ES-I3 (cell line): ENCODE results near the gene ARL5C.

ENCODE experiments used
- H3K36me3 ChIP-seq: 2 replicates; pipeline ENCODE4 v1.6.1; 2013; ENCODE audit warnings: mild to moderate bottlenecking, low read length, control low read depth, moderate library complexity; ENCODE audit not compliant: insufficient read depth
- H3K4me1 ChIP-seq: 2 replicates; pipeline ENCODE4 v1.6.1; 2013; ENCODE audit warnings: mild to moderate bottlenecking, control low read depth, low read length; ENCODE audit not compliant: insufficient read depth
- H3K9ac ChIP-seq: 2 replicates; pipeline ENCODE4 v1.6.1; 2013; ENCODE audit warnings: low read depth, mild to moderate bottlenecking, low read length, moderate library complexity
- H3K9me3 ChIP-seq: 2 replicates; pipeline ENCODE4 v1.6.1; 2013; ENCODE audit warnings: mild to moderate bottlenecking, low read length, moderate library complexity; ENCODE audit not compliant: control insufficient read depth, insufficient read depth

ARL5C gene

DNA sequence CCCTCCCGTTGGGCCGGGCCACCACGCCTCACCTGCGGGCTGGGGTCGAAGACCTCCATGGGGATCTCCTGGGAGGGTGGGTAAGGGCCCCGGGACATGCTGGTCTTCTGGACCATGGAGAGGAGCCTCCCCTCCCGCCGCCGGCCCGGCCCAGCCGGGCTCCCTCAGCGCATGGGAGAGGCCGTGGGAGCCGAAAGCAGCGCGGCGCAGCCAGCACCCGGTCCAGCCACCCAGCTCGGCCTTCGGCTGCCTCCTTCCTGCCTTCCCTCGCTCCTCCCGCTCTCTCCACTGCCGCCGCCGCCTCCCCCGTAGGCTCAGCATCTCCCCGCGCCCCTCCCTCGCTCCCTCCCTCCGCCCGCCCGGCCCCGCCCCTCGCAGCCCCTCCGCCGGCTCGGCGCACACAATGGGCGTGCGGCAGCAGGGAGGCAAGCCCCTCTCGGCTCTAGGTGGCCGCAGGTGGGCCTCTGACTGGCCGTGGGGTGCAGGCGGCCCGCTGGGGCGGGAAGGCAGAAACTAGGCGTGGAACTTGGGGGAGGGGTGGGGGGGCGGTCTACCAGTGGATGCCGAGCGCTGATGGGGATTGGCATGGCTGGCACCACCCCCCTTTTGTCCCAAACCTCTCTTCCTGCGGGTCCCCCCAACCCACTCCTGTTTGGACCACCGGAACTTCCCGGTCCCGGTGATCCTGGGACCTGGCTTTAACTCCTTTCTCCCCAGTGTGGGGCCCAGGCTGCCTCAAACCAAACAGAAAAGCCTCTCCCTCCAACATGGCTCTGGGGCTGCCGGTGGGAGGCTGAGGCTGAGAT lies 31.6 kb upstream of the ARL5C start, which contains the start of gene CACNB1:
CACNB1 (minus strand) TSS at position 290 of the 806 bp plus-strand sequence; CDS start at position 116, 174 bp downstream.
- H3K9ac ChIP-seq, result peak within 1 kb of the TSS; percentile 90
- peaks cover 16% of the 10 kb centered on the region for H3K36me3 ChIP-seq
- H3K9me3 ChIP-seq, result no peaks in the 10 kb centered on the region
- peaks cover 18% of the 10 kb centered on the region for H3K4me1 ChIP-seq

DNA sequence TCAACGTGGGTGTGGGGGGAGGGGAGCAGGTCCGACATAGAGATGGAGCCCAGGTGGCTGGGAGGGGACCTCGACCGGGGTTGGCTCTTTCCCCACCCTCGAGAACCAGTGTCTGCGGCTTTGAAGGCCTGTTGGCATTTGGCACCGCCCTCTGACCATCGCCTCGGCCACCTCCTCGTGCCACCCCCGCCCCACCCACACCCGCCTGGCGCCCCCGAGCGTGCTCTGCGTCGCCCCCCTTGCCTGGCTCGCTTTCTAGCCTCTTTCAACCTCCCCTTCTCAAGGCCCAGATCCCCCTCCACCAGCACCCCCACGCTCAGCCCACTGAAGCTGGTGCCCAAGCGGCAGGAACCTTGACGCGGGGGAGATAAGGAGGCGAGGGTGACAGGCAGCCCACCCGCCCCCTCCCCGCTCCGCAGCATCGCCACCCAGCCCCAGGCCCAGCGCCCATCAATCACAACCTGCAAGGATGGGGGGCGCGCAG lies 30.9 kb upstream of the ARL5C start:
- Histone ChIP-seq H3K36me3 (peaks cover 10% of the 10 kb centered on the region), H3K9ac (peak overlapping the region; percentile 90; the same call in 1 of the 2 replicates), H3K9me3 (no peaks in the 10 kb centered on the region), H3K4me1 (peaks cover 18% of the 10 kb centered on the region)

DNA sequence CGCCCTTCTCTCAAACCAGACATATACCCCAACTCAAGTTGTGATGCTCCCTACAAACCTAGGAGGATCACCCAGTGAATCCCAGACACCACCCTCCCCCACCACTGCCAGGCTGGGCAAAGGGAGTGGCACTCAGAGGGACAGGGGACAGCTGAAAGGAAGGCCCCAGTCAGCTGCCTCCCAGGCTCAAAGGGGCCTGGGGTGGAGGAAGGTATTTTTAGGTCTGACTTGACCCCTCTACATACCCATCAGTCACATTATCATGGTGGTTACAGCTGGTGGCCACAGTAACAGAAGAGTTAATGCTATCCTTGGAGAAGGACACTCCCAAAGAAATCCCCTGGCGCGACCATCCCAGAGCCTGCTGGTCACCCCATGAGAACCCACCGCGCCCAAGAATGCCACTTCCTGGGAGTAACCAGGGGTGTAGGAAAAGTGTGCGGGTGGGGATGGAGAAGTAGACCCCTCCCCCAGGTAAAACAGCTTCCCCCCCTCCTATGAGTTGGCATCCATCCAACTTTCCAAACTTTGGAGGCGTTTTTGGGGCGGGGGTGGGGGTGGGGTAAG lies 30.4 kb upstream of the ARL5C start:
- peak overlapping the region; percentile 90 for H3K9ac ChIP-seq
- peaks cover 9% of the 10 kb centered on the region; the same call in 1 of the 2 replicates for H3K36me3 ChIP-seq
- H3K9me3 ChIP-seq, result no peaks in the 10 kb centered on the region
- peaks cover 18% of the 10 kb centered on the region for H3K4me1 ChIP-seq

DNA sequence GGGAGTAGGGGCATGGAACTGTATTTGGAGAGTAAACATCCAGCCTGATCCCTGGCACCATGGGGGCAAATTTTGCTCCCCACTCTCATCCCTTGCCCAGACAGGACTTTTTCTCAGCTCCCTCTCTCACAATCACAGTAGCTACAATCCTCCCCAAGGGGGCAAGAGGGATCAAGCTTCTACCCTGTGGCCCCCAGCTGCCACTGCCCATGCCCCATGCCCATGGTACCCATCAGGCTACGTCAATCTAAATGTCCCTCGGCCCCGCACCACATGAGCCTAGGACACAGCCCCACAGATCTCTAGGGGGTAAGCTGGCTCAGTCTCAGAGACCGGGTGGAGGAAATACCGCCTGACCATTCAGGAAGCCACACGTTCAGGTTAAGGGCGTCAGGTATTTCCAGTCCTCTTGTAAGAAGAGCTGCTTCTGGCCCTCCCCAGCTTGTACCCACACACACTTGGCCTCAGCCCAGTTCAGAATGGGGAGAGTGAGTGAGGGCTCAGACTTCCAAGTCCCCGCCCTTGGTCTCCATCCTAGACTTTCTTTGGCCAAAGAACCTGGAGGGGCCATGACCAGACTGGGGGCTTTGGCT lies 29.7 kb upstream of the ARL5C start:
- Histone ChIP-seq H3K4me1 (peaks cover 14% of the 10 kb centered on the region), H3K9me3 (no peaks in the 10 kb centered on the region), H3K9ac (peak overlapping the region; percentile 90; the same call in 1 of the 2 replicates), H3K36me3 (peaks cover 2% of the 10 kb centered on the region; the same call in 1 of the 2 replicates)

GRCh38 chr17:39194985-39195524 lies 29.1 kb upstream of the ARL5C start:
- no peaks in the 10 kb centered on the region for H3K9me3 ChIP-seq
- H3K4me1 ChIP-seq, result peaks cover 14% of the 10 kb centered on the region
- H3K9ac ChIP-seq, result peak overlapping the region; percentile 90
- peaks cover 2% of the 10 kb centered on the region; the same call in 1 of the 2 replicates for H3K36me3 ChIP-seq

DNA sequence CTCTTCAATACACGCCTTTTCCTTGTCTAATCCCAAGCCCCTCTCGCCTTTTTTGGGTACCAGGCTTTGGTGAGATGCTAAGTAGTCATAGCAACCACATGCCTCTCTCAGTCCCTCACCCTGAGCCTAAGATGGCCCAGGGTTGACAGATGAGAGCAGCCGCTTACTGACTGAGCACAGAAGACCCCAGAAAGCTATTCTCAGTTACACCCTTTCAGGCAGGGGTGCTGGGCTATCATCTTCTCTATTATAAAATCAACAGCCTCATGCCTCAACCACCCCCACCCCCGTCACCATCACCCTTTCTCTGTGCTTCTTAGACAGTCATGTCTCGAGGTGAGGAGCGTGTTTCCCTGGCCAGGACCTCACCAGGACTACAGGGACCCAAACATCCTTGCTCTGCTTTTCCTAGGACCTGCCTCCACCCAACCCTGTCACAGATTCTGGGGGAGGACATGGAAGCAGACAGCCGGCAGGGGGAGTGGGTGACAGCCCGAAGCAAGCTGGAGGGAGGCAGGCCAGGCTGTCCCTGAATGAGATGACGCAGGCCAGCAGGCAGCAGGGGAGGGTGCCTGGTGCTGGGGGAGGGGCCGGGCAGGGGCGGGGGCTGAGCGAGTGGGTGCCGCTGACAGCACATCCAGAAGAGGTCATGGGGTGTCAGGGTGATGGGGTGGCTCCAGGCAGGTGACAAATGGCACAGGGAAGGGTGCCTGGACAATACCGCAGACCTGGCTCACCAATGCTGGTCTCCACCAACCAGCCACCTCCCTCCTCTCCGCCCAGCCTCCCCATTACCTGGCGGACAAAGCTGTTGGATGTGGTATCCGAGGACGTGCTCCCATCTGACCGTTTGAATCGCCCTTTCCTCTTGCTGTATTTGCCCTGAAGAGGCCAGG lies 28.4 kb upstream of the ARL5C start:
- Histone ChIP-seq H3K9ac (peak overlapping the region; percentile 90), H3K9me3 (no peaks in the 10 kb centered on the region), H3K36me3 (peaks cover 2% of the 10 kb centered on the region; the same call in 1 of the 2 replicates), H3K4me1 (peaks cover 14% of the 10 kb centered on the region)

DNA sequence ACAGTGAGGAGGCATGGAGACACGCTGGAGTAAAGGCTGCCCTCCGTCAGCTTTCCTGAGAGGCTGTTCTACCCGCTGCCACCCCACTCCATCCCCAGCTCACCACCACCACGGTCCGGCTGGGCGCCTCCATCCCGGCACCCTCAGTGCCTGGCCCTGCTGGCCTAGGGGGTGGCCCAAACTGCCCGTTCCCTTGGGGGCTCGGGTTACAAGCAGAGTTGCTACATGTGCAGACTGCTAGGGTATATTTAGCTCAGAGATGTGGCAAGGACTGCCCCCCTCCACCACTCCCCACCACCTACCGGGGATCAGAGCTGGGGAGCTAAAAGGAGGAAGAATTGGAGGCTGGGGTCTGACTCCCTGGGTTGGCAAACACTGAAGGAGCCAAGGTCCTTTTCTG lies 27.4 kb upstream of the ARL5C start:
- Histone ChIP-seq H3K9me3 (no peaks in the 10 kb centered on the region), H3K4me1 (peaks cover 14% of the 10 kb centered on the region), H3K9ac (no peak overlapping the region), H3K36me3 (peaks cover 2% of the 10 kb centered on the region; the same call in 1 of the 2 replicates)

DNA sequence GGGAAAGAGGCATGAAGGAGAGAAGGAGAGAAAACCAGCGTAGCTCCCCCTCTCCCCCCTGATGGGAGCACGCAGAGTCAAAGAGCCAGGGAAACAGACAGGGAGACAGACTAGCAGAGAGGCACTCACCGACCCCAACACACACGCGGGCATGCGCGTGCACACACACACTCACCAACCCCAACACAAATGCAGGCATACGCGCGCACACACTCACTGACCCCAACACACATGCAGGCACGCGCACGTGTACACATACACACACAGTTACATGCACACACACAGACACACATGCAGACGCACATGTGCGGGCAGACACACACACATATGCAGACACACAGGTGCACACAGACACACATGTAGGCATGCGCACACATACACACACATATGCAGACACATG lies 26.9 kb upstream of the ARL5C start:
- no peaks in the 10 kb centered on the region for H3K9me3 ChIP-seq
- no peak overlapping the region for H3K9ac ChIP-seq
- H3K4me1 ChIP-seq, result peaks cover 14% of the 10 kb centered on the region
- peaks cover 2% of the 10 kb centered on the region; the same call in 1 of the 2 replicates for H3K36me3 ChIP-seq

- H3K4me1 ChIP-seq, result peaks cover 14% of the 10 kb centered on the region
- H3K9ac ChIP-seq, result no peak overlapping the region
- no peaks in the 10 kb centered on the region for H3K9me3 ChIP-seq
- peaks cover 2% of the 10 kb centered on the region; the same call in 1 of the 2 replicates for H3K36me3 ChIP-seq
These were observed 26.0 kb upstream of the ARL5C start for GRCh38 chr17:39191750-39192510.

DNA sequence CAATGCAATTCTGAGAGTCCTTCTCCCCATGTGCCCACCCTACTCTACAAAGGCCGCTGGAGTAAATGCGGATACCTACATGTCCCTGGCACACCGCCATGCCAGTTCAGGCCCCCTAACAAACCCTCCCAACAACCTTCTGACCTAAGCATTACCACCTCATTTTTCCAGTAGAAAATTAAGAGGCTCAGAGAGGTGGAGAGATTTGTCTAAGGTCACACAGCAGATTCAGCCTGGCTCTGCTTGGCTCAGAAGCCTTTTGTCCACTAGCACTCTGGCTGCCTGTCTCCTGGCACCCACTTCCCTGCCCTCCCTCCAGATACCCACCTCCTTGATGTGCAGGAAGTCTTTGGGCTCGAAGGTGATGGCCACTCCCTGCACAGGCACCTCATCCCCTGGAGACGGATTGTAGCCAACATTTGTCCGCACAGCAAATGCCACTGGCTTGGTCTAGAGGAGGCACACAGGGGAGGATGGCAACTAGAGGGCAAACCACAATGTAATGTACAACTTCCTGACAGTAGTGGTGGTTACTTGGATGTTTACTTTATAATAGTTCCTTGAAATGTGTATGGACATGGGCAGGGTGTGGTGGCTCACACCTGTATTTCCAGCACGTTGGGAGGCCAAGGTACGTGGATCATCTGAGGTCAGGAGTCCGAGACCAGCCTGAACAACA lies 21.3 kb upstream of the ARL5C start:
- no peaks in the 10 kb centered on the region for H3K9me3 ChIP-seq
- H3K36me3 ChIP-seq, result peaks cover 7% of the 10 kb centered on the region
- H3K4me1 ChIP-seq, result no peaks in the 10 kb centered on the region
- H3K9ac ChIP-seq, result no peak overlapping the region

- no peak overlapping the region for H3K9ac ChIP-seq
These were observed 20.6 kb upstream of the ARL5C start for GRCh38 chr17:39186481-39187002.

DNA sequence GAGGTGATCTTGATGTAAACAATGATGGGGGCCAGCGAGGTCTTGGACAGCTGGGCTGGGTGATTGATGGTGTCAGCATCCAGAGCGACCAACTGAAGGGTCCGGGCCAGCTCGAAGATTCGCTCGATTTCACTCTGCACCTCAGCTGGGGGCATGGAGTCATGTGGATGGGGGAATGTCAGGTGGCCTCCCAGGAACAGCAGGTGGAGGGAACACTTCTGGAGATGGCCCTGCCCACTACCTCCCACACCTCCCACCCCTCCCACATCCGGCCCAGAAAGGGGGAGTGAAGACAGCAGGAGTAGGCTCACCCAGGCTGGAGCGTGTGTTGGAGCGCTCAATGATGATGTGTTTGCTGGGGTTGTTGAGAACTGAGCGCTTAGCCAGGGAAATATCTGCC lies 17.8 kb upstream of the ARL5C start:
- H3K4me1 ChIP-seq, result no peaks in the 10 kb centered on the region
- H3K9ac ChIP-seq, result no peak overlapping the region
- peaks cover 7% of the 10 kb centered on the region for H3K36me3 ChIP-seq
- no peaks in the 10 kb centered on the region for H3K9me3 ChIP-seq

More at GRCh38 chr17:39186481-39187002, 20.6 kb upstream of the ARL5C start:
- Histone ChIP-seq H3K9me3 (no peaks in the 10 kb centered on the region), H3K36me3 (peaks cover 7% of the 10 kb centered on the region), H3K4me1 (no peaks in the 10 kb centered on the region)
